ENCODE data around the gene TAAR2.
"Not testable (repeated sequence)": the region's sequence is repeated elsewhere in the genome, so short reads cannot be mapped to it uniquely, and the experiment has no call there.

TAAR2 gene

DNA sequence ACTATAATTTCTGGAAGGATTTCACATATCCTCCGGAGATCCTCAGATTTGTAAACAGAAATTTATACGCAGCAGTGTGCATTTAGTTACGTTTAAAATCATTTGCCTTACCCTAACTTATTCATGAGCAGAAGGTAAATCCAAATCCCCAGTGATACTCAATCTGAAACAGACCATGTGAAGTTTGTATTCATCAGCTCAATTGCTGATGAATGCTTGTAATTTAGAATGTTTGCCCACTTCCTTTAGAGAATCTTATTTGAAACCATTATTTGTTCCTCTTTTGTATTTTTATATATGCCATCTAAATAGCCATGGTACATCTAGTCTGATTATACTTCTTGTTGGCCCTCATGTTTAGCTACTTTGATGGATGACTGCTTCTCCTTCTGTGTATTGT is 19.5 kb upstream of the TAAR2 start:
- no peak for DNase-seq (ENCODE audit: low read depth)
- H3K4me3 ChIP-seq (replicated peaks; ENCODE audit: low read depth, low read length), result no peak overlapping the region
- TF ChIP-seq, protein P1, sequence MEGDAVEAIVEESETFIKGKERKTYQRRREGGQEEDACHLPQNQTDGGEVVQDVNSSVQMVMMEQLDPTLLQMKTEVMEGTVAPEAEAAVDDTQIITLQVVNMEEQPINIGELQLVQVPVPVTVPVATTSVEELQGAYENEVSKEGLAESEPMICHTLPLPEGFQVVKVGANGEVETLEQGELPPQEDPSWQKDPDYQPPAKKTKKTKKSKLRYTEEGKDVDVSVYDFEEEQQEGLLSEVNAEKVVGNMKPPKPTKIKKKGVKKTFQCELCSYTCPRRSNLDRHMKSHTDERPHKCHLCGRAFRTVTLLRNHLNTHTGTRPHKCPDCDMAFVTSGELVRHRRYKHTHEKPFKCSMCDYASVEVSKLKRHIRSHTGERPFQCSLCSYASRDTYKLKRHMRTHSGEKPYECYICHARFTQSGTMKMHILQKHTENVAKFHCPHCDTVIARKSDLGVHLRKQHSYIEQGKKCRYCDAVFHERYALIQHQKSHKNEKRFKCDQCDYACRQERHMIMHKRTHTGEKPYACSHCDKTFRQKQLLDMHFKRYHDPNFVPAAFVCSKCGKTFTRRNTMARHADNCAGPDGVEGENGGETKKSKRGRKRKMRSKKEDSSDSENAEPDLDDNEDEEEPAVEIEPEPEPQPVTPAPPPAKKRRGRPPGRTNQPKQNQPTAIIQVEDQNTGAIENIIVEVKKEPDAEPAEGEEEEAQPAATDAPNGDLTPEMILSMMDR (IDR thresholded peaks at IDR 0.05; ENCODE audit: low read length, missing control alignments), result no peak

- not testable (repeated sequence) for H3K4me3 ChIP-seq (replicated peaks; ENCODE audit: low read depth, low read length); DNase-seq (ENCODE audit: low read depth)
These were observed 13.1 kb upstream of the TAAR2 start for GRCh38 chr6:132637135-132637534.

- H3K4me3 ChIP-seq (replicated peaks; ENCODE audit: low read depth, low read length); DNase-seq (ENCODE audit: low read depth): not testable (repeated sequence)
These were observed 11.8 kb upstream of the TAAR2 start for GRCh38 chr6:132635906-132636305.

GRCh38 chr6:132635288-132635687 is 11.2 kb upstream of the TAAR2 start:
- H3K4me3 ChIP-seq (replicated peaks; ENCODE audit: low read depth, low read length); DNase-seq (ENCODE audit: low read depth): not testable (repeated sequence)

- TF ChIP-seq, protein P1 (IDR thresholded peaks at IDR 0.05; ENCODE audit: low read length, missing control alignments), result no peak
- DNase-seq (ENCODE audit: low read depth), result no peak
- no peak overlapping the region for H3K4me3 ChIP-seq (replicated peaks; ENCODE audit: low read depth, low read length)
These were observed 10.7 kb upstream of the TAAR2 start for GRCh38 chr6:132634796-132635195.

- TF ChIP-seq, protein P1 (IDR thresholded peaks at IDR 0.05; ENCODE audit: low read length, missing control alignments), result no peak
- no peak for DNase-seq (ENCODE audit: low read depth)
- no peak overlapping the region for H3K4me3 ChIP-seq (replicated peaks; ENCODE audit: low read depth, low read length)
These were observed 9.3 kb upstream of the TAAR2 start for GRCh38 chr6:132633362-132633761.

DNA sequence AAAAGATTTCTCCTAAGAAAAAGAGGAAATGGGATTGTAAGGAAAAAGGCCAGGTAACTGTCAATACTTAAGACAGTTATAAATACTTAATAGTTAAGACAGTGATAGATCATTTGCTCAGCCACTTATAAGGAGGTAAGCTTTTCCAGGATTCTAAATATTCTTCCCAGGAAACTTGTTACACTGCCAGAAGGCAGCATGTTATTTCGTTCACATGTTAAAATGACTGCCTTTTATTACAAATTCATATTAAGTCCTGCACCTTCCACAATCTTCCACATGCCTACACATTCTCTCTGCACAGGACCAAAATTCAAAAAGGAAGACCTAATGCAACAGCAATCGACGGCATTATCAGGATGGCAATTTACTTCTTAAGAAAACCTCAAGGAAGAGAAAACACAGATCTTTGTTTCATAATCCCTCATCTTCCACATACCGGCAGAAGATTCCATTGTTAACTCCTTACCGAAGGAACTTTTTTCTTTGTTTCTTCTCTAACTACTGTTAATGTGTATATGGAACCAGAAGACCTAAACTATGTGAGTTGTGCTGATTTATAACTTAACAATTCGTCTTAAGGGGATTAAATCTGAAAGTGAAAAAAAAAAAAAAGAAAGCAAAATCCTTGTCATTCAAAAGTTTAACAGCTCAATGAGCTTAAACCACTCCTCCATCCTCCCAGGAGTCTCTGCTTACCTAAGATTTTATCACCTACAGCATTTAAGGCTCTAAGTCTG is 799 bp downstream of the TAAR2 start:
- H3K4me3 ChIP-seq (replicated peaks; ENCODE audit: low read depth, low read length), result no peak overlapping the region
- TF ChIP-seq, protein P1 (IDR thresholded peaks at IDR 0.05; ENCODE audit: low read length, missing control alignments), result no peak
- DNase-seq (ENCODE audit: low read depth), result no peak

- no peak overlapping the region for H3K4me3 ChIP-seq (replicated peaks; ENCODE audit: low read depth, low read length)
- TF ChIP-seq, protein P1 (IDR thresholded peaks at IDR 0.05; ENCODE audit: low read length, missing control alignments), result no peak
- DNase-seq (ENCODE audit: low read depth), result no peak
These were observed 7.4 kb downstream of the TAAR2 start for GRCh38 chr6:132616677-132617076.
